CD14-positive monocyte (primary cell): Measurements from ENCODE around the gene DOCK10. TPM values are rescaled to one million over a fixed set of nuclear protein-coding genes. Genes with fewer than 3 reads are reported as not detected.

ENCODE experiments used
- DNase-seq, 3 donors: peaks; one replicate each; pipeline ENCODE4 v3.0.0-alpha.2; 2011 to 2022
- H2AFZ ChIP-seq: 2 replicates; pipeline ENCODE4 v1.6.0; 2012; ENCODE audit warnings: mild to moderate bottlenecking, low read depth, low read length, inconsistent platforms; ENCODE audit not compliant: insufficient read depth, poor library complexity, severe bottlenecking
- H3K27ac ChIP-seq, 2 donors: 1 replicate in 1 of 2; 2 replicates in 1 of 2; pipeline ENCODE4 v1.5.1; 2012 to 2013; ENCODE audit warnings: low read length in 2 of 2, control low read depth in 1 of 2, inconsistent platforms in 1 of 2, low read depth in 1 of 2, mild to moderate bottlenecking in 1 of 2
- H3K27me3 ChIP-seq, 2 donors: one replicate each; pipeline versions ENCODE4 v1.6.0 to v1.6.1; 2011 to 2013; ENCODE audit warnings: low read length in 2 of 2; ENCODE audit not compliant: control insufficient read depth in 2 of 2, insufficient read depth in 2 of 2
- H3K36me3 ChIP-seq, 2 donors: replicated peaks in 1 of 2; 1 replicate in 1 of 2; 2 replicates in 1 of 2; pipeline versions ENCODE4 v1.5.1 to v1.6.1; 2012 to 2013; ENCODE audit warnings: low read length in 2 of 2, control low read depth in 1 of 2, inconsistent platforms in 1 of 2, mild to moderate bottlenecking in 1 of 2; ENCODE audit not compliant: insufficient read depth in 2 of 2, control insufficient read depth in 1 of 2
- H3K4me1 ChIP-seq, 2 donors: 1 replicate in 1 of 2; 2 replicates in 1 of 2; pipeline versions ENCODE4 v1.5.1 to v1.6.1; 2012 to 2013; ENCODE audit warnings: low read length in 2 of 2, control low read depth in 1 of 2, inconsistent platforms in 1 of 2, mild to moderate bottlenecking in 1 of 2, moderate library complexity in 1 of 2; ENCODE audit not compliant: insufficient read depth in 2 of 2, control insufficient read depth in 1 of 2
- H3K4me2 ChIP-seq: replicated peaks from 2 replicates; pipeline ENCODE3; 2012; ENCODE audit warnings: low read length, moderate library complexity, mild to moderate bottlenecking; ENCODE audit not compliant: poor library complexity, severe bottlenecking; ENCODE audit errors: extremely low read depth
- H3K4me3 ChIP-seq, 3 experiments: fragments of 200-600 bp in 1 of 3; sonication (generic) in 1 of 3; replicated peaks in 1 of 3; 1 replicate in 2 of 3; 2 replicates in 1 of 3; pipeline ENCODE4 v1.5.1; 2011 to 2013; ENCODE audit warnings: low read length in 3 of 3, mild to moderate bottlenecking in 3 of 3, control low read depth in 2 of 3, low read depth in 2 of 3, inconsistent platforms in 1 of 3, moderate library complexity in 1 of 3
- H3K79me2 ChIP-seq: 2 replicates; pipeline ENCODE4 v1.6.0; 2012; ENCODE audit warnings: mild to moderate bottlenecking, control low read depth, inconsistent platforms, low read length, moderate library complexity; ENCODE audit not compliant: insufficient read depth
- H3K9ac ChIP-seq: 2 replicates; pipeline ENCODE4 v1.6.0; 2017; ENCODE audit warnings: low read length, mild to moderate bottlenecking; ENCODE audit not compliant: insufficient read depth, poor library complexity, severe bottlenecking
- H3K9me3 ChIP-seq, 2 donors: replicated peaks in 1 of 2; 1 replicate in 1 of 2; 2 replicates in 1 of 2; pipeline versions ENCODE4 v1.5.1 to v1.6.1; 2012 to 2013; ENCODE audit warnings: low read length in 2 of 2, control low read depth in 1 of 2; ENCODE audit not compliant: control insufficient read depth in 1 of 2, insufficient read depth in 1 of 2
- H4K20me1 ChIP-seq: 2 replicates; pipeline ENCODE4 v1.6.0; 2012; ENCODE audit warnings: mild to moderate bottlenecking, low read length, control low read depth, moderate library complexity; ENCODE audit not compliant: insufficient read depth
- H3K27ac Mint-ChIP-seq, 7 donors: one replicate each; pipeline ENCODE4 v1.8.0; 2020; ENCODE audit warnings: mild to moderate bottlenecking in 7 of 7, mixed read lengths in 7 of 7, moderate library complexity in 6 of 7, inconsistent platforms in 2 of 7
- H3K27me3 Mint-ChIP-seq, 3 donors: one replicate each; pipeline ENCODE4 v1.8.0; 2021 to 2022; ENCODE audit warnings: low read depth in 3 of 3, mild to moderate bottlenecking in 3 of 3, mixed read lengths in 3 of 3, moderate library complexity in 3 of 3, inconsistent platforms in 1 of 3
- H3K36me3 Mint-ChIP-seq, 2 donors: one replicate each; pipeline ENCODE4 v1.8.0; 2020; ENCODE audit warnings: mixed read lengths in 2 of 2, inconsistent platforms in 1 of 2, mild to moderate bottlenecking in 1 of 2
- H3K4me1 Mint-ChIP-seq: one replicate; pipeline ENCODE4 v1.8.0; 2020; ENCODE audit warnings: mild to moderate bottlenecking, mixed read lengths
- H3K4me3 Mint-ChIP-seq, 2 donors: one replicate each; pipeline ENCODE4 v1.8.0; 2020; ENCODE audit warnings: mild to moderate bottlenecking in 2 of 2, mixed read lengths in 2 of 2, moderate library complexity in 1 of 2
- H3K9me3 Mint-ChIP-seq, 7 donors: one replicate each; pipeline ENCODE4 v1.8.0; 2020 to 2022; ENCODE audit warnings: mixed read lengths in 7 of 7, mild to moderate bottlenecking in 6 of 7, moderate library complexity in 6 of 7, inconsistent platforms in 2 of 7
- WGBS: methylation state at CpG from one replicate; pipeline ENCODE4 v1.1.5; 2013; ENCODE audit warnings: missing lambda C conversion rate; ENCODE audit not compliant: insufficient coverage; 5-methylcytosine and 5-hydroxymethylcytosine counted together
- intact Hi-C, 2 donors: fragments of 100-400 bp; cut with micrococcal nuclease; formaldehyde crosslinking; loops; one replicate each; pipeline versions ENCODE4 v1.15.0 to v1.15.1; 2023
- polyA plus RNA-seq, 3 donors: library from polyadenylated mRNA; depleted of rRNA in 1 of 3; unstranded in 2 of 3; stranded (reverse) in 1 of 3; fragments of 300-500 nt in 2 of 3; fragments of >200 nt in 1 of 3; fragmentation: Illumina TruSeq in 2 of 3; gene quantifications; 1 replicate in 2 of 3; 2 replicates in 1 of 3; pipeline ENCODE4 v1.2.3, GENCODE V29; 2012 to 2021
- TF ChIP-seq, protein P1 (sequence below): fragments of 200-600 bp; IDR thresholded peaks from one replicate; pipeline ENCODE4 v1.8.0; 2022; ENCODE audit warnings: antibody characterized with exemption, mild to moderate bottlenecking

The DOCK10 gene
- polyA plus RNA-seq, 3 donors = 9.5 to 30.9 (median 16.5) TPM

DNA sequence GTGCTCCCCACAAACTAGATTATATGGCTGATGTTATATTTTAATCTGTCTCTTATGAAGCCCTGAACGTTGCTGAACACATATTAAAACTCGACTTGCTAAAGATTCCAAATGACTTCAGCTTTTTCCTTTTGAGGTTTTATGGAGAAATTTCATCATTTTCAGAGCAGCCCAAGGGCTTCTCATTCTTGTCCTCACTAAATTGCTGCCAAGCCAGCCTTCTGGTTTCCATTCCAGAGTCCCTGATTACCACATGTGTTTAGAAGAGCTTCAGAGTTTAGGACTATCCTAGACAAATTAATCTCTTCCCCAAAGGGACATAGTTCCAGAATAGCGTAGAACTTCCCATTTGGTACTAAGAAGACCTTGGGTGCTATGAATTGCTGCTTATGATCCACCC lies 248.3 kb downstream of the DOCK10 start:
- no peaks in the 10 kb centered on the region for H3K4me1 ChIP-seq
- peaks cover 89 to 99% of the 10 kb centered on the region in 2 donors for H3K36me3 ChIP-seq
- no peak overlapping the region for H3K27ac ChIP-seq
- no peaks in the 10 kb centered on the region for H4K20me1 ChIP-seq
- H3K9me3 ChIP-seq = no peaks in the 10 kb centered on the region
- no peak overlapping the region for H2AFZ ChIP-seq
- H3K79me2 ChIP-seq = no peaks in the 10 kb centered on the region
- Mint-ChIP-seq H3K4me1 (peaks cover 2% of the 10 kb centered on the region), H3K4me3 (no peak overlapping the region), H3K27ac (no peak overlapping the region), H3K36me3 (peaks cover 75 to 86% of the 10 kb centered on the region in 2 donors), H3K9me3 (no peaks in the 10 kb centered on the region), H3K27me3 (no peaks in the 10 kb centered on the region)
- H3K4me2 ChIP-seq = no peak overlapping the region
- WGBS = no CpG with 5 or more reads among the region's 3 CpGs
- intact Hi-C loops = no loop called here
- H3K9ac ChIP-seq = no peak overlapping the region
- no peak for DNase-seq
- H3K27me3 ChIP-seq = no peaks in the 10 kb centered on the region
- TF ChIP-seq, protein P1, sequence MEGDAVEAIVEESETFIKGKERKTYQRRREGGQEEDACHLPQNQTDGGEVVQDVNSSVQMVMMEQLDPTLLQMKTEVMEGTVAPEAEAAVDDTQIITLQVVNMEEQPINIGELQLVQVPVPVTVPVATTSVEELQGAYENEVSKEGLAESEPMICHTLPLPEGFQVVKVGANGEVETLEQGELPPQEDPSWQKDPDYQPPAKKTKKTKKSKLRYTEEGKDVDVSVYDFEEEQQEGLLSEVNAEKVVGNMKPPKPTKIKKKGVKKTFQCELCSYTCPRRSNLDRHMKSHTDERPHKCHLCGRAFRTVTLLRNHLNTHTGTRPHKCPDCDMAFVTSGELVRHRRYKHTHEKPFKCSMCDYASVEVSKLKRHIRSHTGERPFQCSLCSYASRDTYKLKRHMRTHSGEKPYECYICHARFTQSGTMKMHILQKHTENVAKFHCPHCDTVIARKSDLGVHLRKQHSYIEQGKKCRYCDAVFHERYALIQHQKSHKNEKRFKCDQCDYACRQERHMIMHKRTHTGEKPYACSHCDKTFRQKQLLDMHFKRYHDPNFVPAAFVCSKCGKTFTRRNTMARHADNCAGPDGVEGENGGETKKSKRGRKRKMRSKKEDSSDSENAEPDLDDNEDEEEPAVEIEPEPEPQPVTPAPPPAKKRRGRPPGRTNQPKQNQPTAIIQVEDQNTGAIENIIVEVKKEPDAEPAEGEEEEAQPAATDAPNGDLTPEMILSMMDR = no peak
- H3K4me3 ChIP-seq = no peak overlapping the region

DNA sequence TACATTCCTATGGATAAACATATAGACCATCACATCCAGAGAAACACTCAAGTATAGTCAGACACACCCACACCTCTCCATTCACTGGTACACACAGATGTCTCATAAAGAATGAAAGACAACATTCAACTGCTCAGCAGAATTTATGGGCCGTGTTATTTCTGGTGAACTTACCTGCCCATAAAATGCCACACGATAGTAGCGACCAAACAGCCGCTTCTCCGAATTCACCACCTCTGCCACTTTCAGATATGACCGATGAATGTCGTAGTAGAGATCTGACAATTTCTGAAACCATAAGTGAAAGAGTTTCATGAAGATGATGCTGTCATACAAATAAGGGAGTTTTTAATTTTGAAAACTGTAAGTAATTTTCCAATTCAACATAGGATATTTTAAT lies 255.4 kb downstream of the DOCK10 start:
- Histone ChIP-seq H3K9ac (no peak overlapping the region), H3K27me3 (no peaks in the 10 kb centered on the region), H3K4me1 (no peaks in the 10 kb centered on the region), H2AFZ (no peak overlapping the region), H3K79me2 (no peaks in the 10 kb centered on the region), H3K4me2 (no peak overlapping the region), H4K20me1 (no peaks in the 10 kb centered on the region), H3K27ac (no peak overlapping the region), H3K4me3 (no peak overlapping the region), H3K9me3 (no peaks in the 10 kb centered on the region), H3K36me3 (peaks cover 74 to 100% of the 10 kb centered on the region in 2 donors)
- H3K4me1 Mint-ChIP-seq = no peaks in the 10 kb centered on the region
- no peak for DNase-seq
- no peaks in the 10 kb centered on the region for H3K27me3 Mint-ChIP-seq
- TF ChIP-seq, protein P1 = no peak
- no peak overlapping the region for H3K27ac Mint-ChIP-seq
- intact Hi-C loops = no loop called here
- no peaks in the 10 kb centered on the region for H3K9me3 Mint-ChIP-seq
- peaks cover 75 to 85% of the 10 kb centered on the region in 2 donors for H3K36me3 Mint-ChIP-seq
- no peak overlapping the region for H3K4me3 Mint-ChIP-seq
- WGBS = 95% methylated on average over 2 of the region's 7 CpGs
